HepG2 (cell line): ENCODE data around the gene FASTKD2. TPM values are rescaled to one million over a fixed set of nuclear protein-coding genes. Genes with fewer than 3 reads are reported as not detected.

ENCODE experiments used
- MBNL3 ChIP-seq: fragments of 250-450 bp; sonication (Bioruptor Pico); conservative IDR thresholded peaks from 2 replicates; pipeline ENCODE4 v1.8.0; 2022; ENCODE audit warnings: mild to moderate bottlenecking, inconsistent platforms
- PAXIP1 ChIP-seq: sonication (generic); formaldehyde crosslinking; conservative IDR thresholded peaks from 2 replicates; pipeline ENCODE4 v1.4.0; 2020; ENCODE audit warnings: mild to moderate bottlenecking, missing genetic modification reagents, moderate library complexity
- POLR2A ChIP-seq, 2 experiments: IDR thresholded peaks; 2 replicates each; pipeline ENCODE4 v1.6.1; 2011; ENCODE audit warnings: low read depth in 2 of 2, low read length in 2 of 2, mild to moderate bottlenecking in 1 of 2, moderate library complexity in 1 of 2; ENCODE audit not compliant: insufficient read depth in 1 of 2
- RBM39 ChIP-seq: fragments of 200-400 bp; formaldehyde crosslinking; IDR thresholded peaks from one replicate; pipeline ENCODE4 v1.6.1; 2018; ENCODE audit warnings: antibody characterized with exemption, mild to moderate bottlenecking, low read depth, low read length; ENCODE audit not compliant: poor library complexity, severe bottlenecking
- RCOR2 ChIP-seq: IDR thresholded peaks from 2 replicates; pipeline ENCODE4 v1.6.1; 2016; ENCODE audit warnings: missing biosample characterization, missing genetic modification reagents
- SATB2 ChIP-seq: sonication (generic); formaldehyde crosslinking; IDR thresholded peaks from 2 replicates; pipeline ENCODE4 v1.5.0; 2020; ENCODE audit warnings: missing genetic modification reagents
- SP2 ChIP-seq: sonication (generic); formaldehyde crosslinking; IDR thresholded peaks from 2 replicates; pipeline ENCODE4 v1.5.1; 2020; ENCODE audit warnings: mild to moderate bottlenecking, missing genetic modification reagents
- STAT5B ChIP-seq: sonication (generic); formaldehyde crosslinking; IDR thresholded peaks from 2 replicates; pipeline ENCODE4 v1.4.0; 2020; ENCODE audit warnings: missing genetic modification reagents
- TAF15 ChIP-seq: fragments of 200-400 bp; formaldehyde crosslinking; IDR thresholded peaks from one replicate; pipeline ENCODE4 v1.6.1; 2018; ENCODE audit warnings: mild to moderate bottlenecking, low read depth, low read length; ENCODE audit not compliant: poor library complexity, severe bottlenecking
- TCF7L2 ChIP-seq: IDR thresholded peaks from 2 replicates; pipeline ENCODE4 v1.6.1; 2011; ENCODE audit warnings: mild to moderate bottlenecking, low read depth, low read length, moderate library complexity
- TEAD3 ChIP-seq: optimal IDR thresholded peaks from 2 replicates; pipeline ENCODE3; 2016; ENCODE audit warnings: borderline replicate concordance
- ZFAT ChIP-seq: sonication (generic); formaldehyde crosslinking; conservative IDR thresholded peaks from 2 replicates; pipeline ENCODE4 v1.8.1; 2023; ENCODE audit warnings: missing genetic modification reagents, inconsistent platforms
- ZNF331 ChIP-seq: sonication (generic); formaldehyde crosslinking; IDR thresholded peaks from 2 replicates; pipeline ENCODE4 v1.4.0; 2020; ENCODE audit warnings: missing genetic modification reagents
- ZNF414 ChIP-seq: sonication (generic); formaldehyde crosslinking; IDR thresholded peaks from 2 replicates; pipeline ENCODE4 v1.5.0; 2020; ENCODE audit warnings: missing genetic modification reagents
- ZNF510 ChIP-seq: sonication (generic); formaldehyde crosslinking; IDR thresholded peaks from 2 replicates; pipeline ENCODE4 v1.4.0; 2020; ENCODE audit warnings: low read depth, mild to moderate bottlenecking, missing genetic modification reagents
- ZNF546 ChIP-seq: sonication (generic); formaldehyde crosslinking; conservative IDR thresholded peaks from 2 replicates; pipeline ENCODE4 v1.8.1; 2023; ENCODE audit warnings: mild to moderate bottlenecking, missing genetic modification reagents
- ZNF556 ChIP-seq: sonication (generic); formaldehyde crosslinking; IDR thresholded peaks from 2 replicates; pipeline ENCODE4 v1.4.0; 2020; ENCODE audit warnings: mild to moderate bottlenecking, missing genetic modification reagents, borderline replicate concordance
- ZNF605 ChIP-seq: sonication (generic); formaldehyde crosslinking; IDR thresholded peaks from 2 replicates; pipeline ENCODE4 v1.8.0; 2022; ENCODE audit warnings: mild to moderate bottlenecking, missing genetic modification reagents
- ZNF616 ChIP-seq: sonication (generic); formaldehyde crosslinking; IDR thresholded peaks from 2 replicates; pipeline ENCODE4 v1.5.0; 2020; ENCODE audit warnings: low read depth, mild to moderate bottlenecking, missing genetic modification reagents
- ZNF652 ChIP-seq: IDR thresholded peaks from 2 replicates; pipeline ENCODE4 v1.6.1; 2016; ENCODE audit warnings: low read depth, borderline replicate concordance
- ZNF710 ChIP-seq: sonication (generic); formaldehyde crosslinking; IDR thresholded peaks from 2 replicates; pipeline ENCODE4 v1.5.0; 2020; ENCODE audit warnings: mild to moderate bottlenecking, missing genetic modification reagents, borderline replicate concordance
- ZNF737 ChIP-seq: sonication (generic); formaldehyde crosslinking; IDR thresholded peaks from 2 replicates; pipeline ENCODE4 v1.5.0; 2020; ENCODE audit warnings: missing genetic modification reagents, mild to moderate bottlenecking, borderline replicate concordance
- polyA plus RNA-seq, 8 experiments: library from polyadenylated mRNA; depleted of rRNA in 3 of 8; stranded (reverse) in 7 of 8; unstranded in 1 of 8; fragments of >200 nt; fragmentation: Illumina TruSeq in 4 of 8; extraction: Trizol in 4 of 8; gene quantifications; 2 replicates each; pipeline versions ENCODE4 v1.2.1 to v1.2.3, GENCODE V29; 2011 to 2016; ENCODE audit warnings: low read depth in 4 of 8, missing spikeins in 1 of 8, mixed read lengths in 1 of 8; ENCODE audit not compliant: insufficient read depth in 1 of 8
- total RNA-seq, 5 experiments: library from RNA; depleted of rRNA; stranded (reverse); fragments of >200 nt; fragmentation: Illumina TruSeq; extraction: Trizol; gene quantifications; 2 replicates each; pipeline ENCODE4 v1.2.3, GENCODE V29; 2016; ENCODE audit warnings: low read depth in 1 of 5
- TF ChIP-seq, protein P1 (sequence below): IDR thresholded peaks from 2 replicates; pipeline ENCODE4 v1.6.1; 2016; ENCODE audit warnings: low read depth

The FASTKD2 gene
- total and polyA plus RNA-seq, 2 of the 13 experiments (the other 11 are each of a cell fraction or from before 2014, with no cell fraction given): 41.1 to 77.8 TPM

GRCh38 chr2:206765242-206766056, at the start of gene FASTKD2, which contains the start of gene MDH1B (continued):
- TF ChIP-seq ZNF737 (peak; percentile 66; the same call in 1 of the 2 replicates), ZNF414 (CRISPR knock-in tag) (no peak), SP2 (CRISPR knock-in tag) (no peak), MBNL3 (CRISPR knock-in tag) (no peak), ZNF546 (no peak), ZNF510 (CRISPR knock-in tag) (peak; percentile 89; the same call in 1 of the 2 replicates), ZNF605 (CRISPR knock-in tag) (peak; percentile 81), ZNF331 (CRISPR knock-in tag) (peak; percentile 77), STAT5B (no peak), POLR2A (IDR thresholded peaks at IDR 0.05; ENCODE audit: insufficient read depth in 1 of 2, low read depth in 2 of 2, low read length in 2 of 2) (peak; percentile 87 to 99), RCOR2 (CRISPR knock-in tag) (no peak), TEAD3 (CRISPR knock-in tag) (peak; percentile 53), SATB2 (CRISPR knock-in tag) (no peak), ZFAT (CRISPR knock-in tag) (no peak), ZNF556 (peak; percentile 90), PAXIP1 (CRISPR knock-in tag) (peak; percentile 58), TCF7L2 (no peak), RBM39 (no peak), ZNF616 (peak; percentile 92), TAF15 (no peak), ZNF652 (CRISPR knock-in tag) (no peak; the same call in 1 of the 2 replicates), ZNF710 (CRISPR knock-in tag) (0 out of 2 replicates have a peak, but pooled peaks have one; percentile 71)
- TF ChIP-seq, protein P1, sequence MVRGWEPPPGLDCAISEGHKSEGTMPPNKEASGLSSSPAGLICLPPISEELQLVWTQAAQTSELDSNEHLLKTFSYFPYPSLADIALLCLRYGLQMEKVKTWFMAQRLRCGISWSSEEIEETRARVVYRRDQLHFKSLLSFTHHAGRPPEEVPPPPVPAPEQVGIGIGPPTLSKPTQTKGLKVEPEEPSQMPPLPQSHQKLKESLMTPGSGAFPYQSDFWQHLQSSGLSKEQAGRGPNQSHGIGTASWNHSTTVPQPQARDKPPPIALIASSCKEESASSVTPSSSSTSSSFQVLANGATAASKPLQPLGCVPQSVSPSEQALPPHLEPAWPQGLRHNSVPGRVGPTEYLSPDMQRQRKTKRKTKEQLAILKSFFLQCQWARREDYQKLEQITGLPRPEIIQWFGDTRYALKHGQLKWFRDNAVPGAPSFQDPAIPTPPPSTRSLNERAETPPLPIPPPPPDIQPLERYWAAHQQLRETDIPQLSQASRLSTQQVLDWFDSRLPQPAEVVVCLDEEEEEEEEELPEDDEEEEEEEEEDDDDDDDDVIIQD: peak; percentile 71
